ENCODE results near the gene PPP1R14C.

PPP1R14C gene

DNA sequence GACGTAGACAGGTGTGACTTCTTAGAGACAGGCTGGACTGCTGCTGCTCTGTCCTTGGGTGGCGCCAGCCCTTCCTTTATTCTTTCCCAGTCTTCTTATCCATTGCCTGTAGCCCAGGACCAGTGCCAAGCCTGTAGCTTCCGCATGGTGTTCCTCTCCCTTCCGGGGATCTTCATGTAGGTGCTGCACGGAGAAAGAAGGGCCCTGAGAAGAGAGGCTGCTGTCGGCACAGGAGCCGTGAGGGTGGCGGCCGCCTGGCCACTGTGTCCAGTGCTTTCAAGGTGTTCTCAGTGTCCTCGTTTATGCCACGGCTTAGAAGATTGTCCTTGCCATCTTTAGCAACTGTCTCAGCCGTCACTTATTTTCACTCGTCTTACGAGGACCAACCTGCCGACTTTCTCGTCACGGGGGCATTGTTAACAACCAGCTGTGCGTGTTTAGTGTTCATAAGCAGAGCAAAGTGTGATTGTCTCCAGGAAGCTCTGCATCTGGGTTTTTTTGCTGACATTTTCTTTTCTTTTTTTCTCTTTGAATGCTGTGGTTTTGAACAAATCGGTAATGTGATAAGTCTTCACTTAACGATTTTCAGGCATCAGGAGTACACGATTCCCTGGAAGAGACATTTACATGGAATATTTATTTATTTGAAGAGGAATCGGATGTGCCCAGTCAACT, 61.2 kb downstream of the PPP1R14C start:
- TF ChIP-seq TCF12 (IDR thresholded peaks at IDR 0.05; ENCODE audit: low read depth) = no peak
- TF ChIP-seq, protein P1, sequence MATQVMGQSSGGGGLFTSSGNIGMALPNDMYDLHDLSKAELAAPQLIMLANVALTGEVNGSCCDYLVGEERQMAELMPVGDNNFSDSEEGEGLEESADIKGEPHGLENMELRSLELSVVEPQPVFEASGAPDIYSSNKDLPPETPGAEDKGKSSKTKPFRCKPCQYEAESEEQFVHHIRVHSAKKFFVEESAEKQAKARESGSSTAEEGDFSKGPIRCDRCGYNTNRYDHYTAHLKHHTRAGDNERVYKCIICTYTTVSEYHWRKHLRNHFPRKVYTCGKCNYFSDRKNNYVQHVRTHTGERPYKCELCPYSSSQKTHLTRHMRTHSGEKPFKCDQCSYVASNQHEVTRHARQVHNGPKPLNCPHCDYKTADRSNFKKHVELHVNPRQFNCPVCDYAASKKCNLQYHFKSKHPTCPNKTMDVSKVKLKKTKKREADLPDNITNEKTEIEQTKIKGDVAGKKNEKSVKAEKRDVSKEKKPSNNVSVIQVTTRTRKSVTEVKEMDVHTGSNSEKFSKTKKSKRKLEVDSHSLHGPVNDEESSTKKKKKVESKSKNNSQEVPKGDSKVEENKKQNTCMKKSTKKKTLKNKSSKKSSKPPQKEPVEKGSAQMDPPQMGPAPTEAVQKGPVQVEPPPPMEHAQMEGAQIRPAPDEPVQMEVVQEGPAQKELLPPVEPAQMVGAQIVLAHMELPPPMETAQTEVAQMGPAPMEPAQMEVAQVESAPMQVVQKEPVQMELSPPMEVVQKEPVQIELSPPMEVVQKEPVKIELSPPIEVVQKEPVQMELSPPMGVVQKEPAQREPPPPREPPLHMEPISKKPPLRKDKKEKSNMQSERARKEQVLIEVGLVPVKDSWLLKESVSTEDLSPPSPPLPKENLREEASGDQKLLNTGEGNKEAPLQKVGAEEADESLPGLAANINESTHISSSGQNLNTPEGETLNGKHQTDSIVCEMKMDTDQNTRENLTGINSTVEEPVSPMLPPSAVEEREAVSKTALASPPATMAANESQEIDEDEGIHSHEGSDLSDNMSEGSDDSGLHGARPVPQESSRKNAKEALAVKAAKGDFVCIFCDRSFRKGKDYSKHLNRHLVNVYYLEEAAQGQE (IDR thresholded peaks at IDR 0.05; ENCODE audit: low read depth) = no peak
- no peak for TF ChIP-seq EP300 (IDR thresholded peaks at IDR 0.05; ENCODE audit: borderline replicate concordance)
- no peak for TF ChIP-seq NFIC (IDR thresholded peaks at IDR 0.05)
- TF ChIP-seq ZBTB7A (IDR thresholded peaks at IDR 0.05; ENCODE audit: low read depth) = no peak
- TF ChIP-seq TAF1 (IDR thresholded peaks at IDR 0.05; ENCODE audit: low read depth) = no peak
- TF ChIP-seq CREB1 (IDR thresholded peaks at IDR 0.05; ENCODE audit: low read depth) = no peak
- TF ChIP-seq, protein P2, sequence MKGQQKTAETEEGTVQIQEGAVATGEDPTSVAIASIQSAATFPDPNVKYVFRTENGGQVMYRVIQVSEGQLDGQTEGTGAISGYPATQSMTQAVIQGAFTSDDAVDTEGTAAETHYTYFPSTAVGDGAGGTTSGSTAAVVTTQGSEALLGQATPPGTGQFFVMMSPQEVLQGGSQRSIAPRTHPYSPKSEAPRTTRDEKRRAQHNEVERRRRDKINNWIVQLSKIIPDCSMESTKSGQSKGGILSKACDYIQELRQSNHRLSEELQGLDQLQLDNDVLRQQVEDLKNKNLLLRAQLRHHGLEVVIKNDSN (IDR thresholded peaks at IDR 0.05) = no peak
- TF ChIP-seq RAD21 (IDR thresholded peaks at IDR 0.05; ENCODE audit: low read depth) = no peak
- TF ChIP-seq, protein P3, sequence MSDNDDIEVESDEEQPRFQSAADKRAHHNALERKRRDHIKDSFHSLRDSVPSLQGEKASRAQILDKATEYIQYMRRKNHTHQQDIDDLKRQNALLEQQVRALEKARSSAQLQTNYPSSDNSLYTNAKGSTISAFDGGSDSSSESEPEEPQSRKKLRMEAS (IDR thresholded peaks at IDR 0.05) = no peak

DNA sequence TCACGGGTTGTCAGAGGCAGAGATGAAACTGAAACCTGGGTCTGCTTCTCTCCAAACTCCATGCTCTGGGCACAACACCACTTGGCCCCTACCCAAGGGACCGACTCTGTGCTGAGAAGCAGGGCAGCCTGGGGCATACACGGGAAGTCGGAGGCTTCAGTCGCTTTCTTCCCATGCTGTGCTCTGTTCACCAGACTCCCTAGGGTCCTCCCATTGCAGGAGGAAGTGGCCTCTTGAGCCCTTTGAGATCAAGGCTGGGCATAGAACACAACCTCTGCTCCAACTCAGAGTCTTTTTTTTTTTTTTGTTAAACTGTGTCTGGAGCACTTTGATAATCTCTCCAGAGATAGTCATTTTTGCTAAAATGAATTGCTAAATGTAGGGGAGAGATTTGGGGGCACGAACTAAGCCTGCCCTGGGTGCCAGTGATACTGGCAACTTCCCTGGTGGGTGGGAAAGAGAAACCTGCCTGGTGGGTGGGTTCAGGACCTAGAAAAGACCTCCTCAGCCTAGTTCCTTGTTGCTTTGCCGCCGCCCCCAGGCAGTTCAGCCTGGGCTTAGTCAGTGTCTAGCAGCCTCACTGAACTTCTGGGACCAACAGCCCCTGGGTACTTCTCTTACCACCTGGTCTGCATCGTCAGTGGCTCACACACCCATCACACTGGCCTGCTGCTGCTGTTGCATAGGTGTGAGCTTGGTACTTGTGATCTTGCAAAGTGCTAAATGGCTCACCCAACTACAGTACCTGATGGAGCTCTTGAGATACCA, 62.0 kb downstream of the PPP1R14C start:
- TF ChIP-seq, protein P2 (IDR thresholded peaks at IDR 0.05) = no peak
- TF ChIP-seq RAD21 (IDR thresholded peaks at IDR 0.05; ENCODE audit: low read depth) (no peak), EP300 (IDR thresholded peaks at IDR 0.05; ENCODE audit: borderline replicate concordance) (no peak), CEBPB (IDR thresholded peaks at IDR 0.05) (no peak), YY1 (IDR thresholded peaks at IDR 0.05; ENCODE audit: low read depth) (no peak), EGR1 (IDR thresholded peaks at IDR 0.05) (no peak), ZBTB7A (IDR thresholded peaks at IDR 0.05; ENCODE audit: low read depth) (no peak), TCF12 (IDR thresholded peaks at IDR 0.05; ENCODE audit: low read depth) (no peak), TEAD4 (IDR thresholded peaks at IDR 0.05) (no peak), CREB1 (IDR thresholded peaks at IDR 0.05; ENCODE audit: low read depth) (no peak), TAF1 (IDR thresholded peaks at IDR 0.05; ENCODE audit: low read depth) (no peak)
- TF ChIP-seq, protein P3 (IDR thresholded peaks at IDR 0.05) = no peak

DNA sequence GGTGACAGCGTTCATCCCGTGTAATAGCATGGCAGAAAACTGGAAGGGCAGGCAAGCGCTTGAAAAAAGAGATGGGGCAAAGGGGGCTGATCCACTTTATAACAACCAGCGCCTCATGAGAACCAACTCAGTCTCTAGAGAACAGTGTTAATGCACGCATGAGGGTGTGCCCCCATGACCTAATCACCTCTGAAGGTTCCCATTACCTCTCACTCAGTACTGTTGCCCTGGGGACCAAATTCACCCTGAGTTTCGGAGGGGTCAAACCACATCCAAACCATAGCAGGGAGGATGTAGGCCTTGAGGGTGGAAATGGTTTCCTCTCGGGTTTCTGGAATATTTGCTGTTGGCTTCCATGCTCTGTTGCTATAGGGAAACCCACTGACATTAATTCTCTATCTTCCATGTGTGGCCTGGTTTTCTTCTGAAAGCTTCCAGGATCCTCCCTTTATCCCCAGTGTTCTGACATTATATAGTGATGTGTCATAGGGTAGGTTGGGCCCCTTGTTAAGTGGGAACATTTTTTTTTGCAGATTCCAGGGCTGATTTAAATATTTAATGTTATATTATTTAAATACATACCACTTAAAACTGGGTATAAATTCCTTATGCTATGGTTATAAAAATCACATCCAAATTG, 65.2 kb downstream of the PPP1R14C start:
- no peak for TF ChIP-seq TEAD4 (IDR thresholded peaks at IDR 0.05)

DNA sequence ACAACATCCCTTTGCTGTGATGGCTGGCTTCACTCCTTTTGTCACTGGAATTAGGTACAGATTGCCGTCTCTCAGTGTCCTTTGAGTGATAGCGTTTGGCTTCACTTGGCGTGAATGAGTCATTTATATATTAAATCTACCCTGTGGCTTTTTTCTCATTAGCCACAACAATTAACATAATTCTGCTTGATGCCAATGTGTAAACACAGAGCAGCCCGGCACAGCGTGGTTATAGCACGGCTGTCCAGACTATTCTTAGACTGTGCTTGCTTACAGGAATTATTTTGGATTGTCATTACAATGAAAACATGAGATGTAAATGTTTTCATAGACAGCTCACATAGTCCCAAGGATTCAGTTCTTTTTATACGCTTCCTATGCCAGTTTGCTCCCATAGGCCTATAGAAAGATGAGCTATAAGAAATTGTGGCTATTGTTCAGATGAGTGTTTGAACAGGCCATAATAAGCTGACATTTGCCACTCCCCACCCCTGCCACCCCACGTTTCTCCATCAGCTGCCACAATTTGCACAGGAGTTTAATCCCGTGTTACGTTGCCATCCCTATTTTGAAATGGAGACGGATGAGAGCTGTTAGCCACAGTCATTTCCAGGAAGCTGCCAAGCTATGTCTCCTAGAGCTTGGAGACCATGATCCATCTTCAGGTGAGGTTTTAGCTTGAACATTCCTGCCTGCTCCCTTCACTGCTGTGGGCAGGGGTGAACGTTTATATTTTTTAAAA, 65.9 kb downstream of the PPP1R14C start:
- no peak for TF ChIP-seq TEAD4 (IDR thresholded peaks at IDR 0.05)
- TF ChIP-seq, protein P3 (IDR thresholded peaks at IDR 0.05) = no peak

DNA sequence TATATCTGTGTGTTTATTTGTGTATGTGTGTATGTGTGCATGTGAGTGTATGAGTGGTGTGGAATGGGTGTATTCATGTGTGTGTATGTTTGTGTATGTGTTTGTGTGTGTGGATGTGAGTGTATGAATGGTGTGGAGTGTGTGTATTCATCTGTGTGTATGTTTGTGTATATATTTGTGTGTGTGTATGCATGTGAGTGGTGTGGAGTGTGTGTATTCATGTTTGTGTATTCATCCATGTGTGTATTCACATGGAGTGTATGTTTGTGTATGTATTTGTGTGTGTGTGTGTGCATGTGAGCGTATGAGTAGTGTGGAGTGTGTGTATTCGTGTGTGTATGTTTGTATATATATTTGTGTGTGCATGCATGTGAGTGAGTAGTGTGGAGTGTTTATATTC, 66.6 kb downstream of the PPP1R14C start:
- TF ChIP-seq CEBPB (IDR thresholded peaks at IDR 0.05) (no peak), RAD21 (IDR thresholded peaks at IDR 0.05; ENCODE audit: low read depth) (no peak), YY1 (IDR thresholded peaks at IDR 0.05; ENCODE audit: low read depth) (no peak), EGR1 (IDR thresholded peaks at IDR 0.05) (no peak), CREB1 (IDR thresholded peaks at IDR 0.05; ENCODE audit: low read depth) (no peak), ZBTB7A (IDR thresholded peaks at IDR 0.05; ENCODE audit: low read depth) (no peak), TEAD4 (IDR thresholded peaks at IDR 0.05) (no peak), TCF12 (IDR thresholded peaks at IDR 0.05; ENCODE audit: low read depth) (no peak), TAF1 (IDR thresholded peaks at IDR 0.05; ENCODE audit: low read depth) (no peak), NFIC (IDR thresholded peaks at IDR 0.05) (no peak), EP300 (IDR thresholded peaks at IDR 0.05; ENCODE audit: borderline replicate concordance) (no peak), FOXM1 (IDR thresholded peaks at IDR 0.05; ENCODE audit: borderline replicate concordance, low read depth) (no peak)
- TF ChIP-seq, protein P3 (IDR thresholded peaks at IDR 0.05) = no peak
- TF ChIP-seq, protein P1 (IDR thresholded peaks at IDR 0.05; ENCODE audit: low read depth) = no peak
- TF ChIP-seq, protein P2 (IDR thresholded peaks at IDR 0.05) = no peak

All from Ishikawa (cell line).